ENCODE data around the gene LYRM4. TPM values are rescaled to one million over a fixed set of nuclear protein-coding genes. Genes with fewer than 3 reads are reported as not detected.

LYRM4 gene
- polyA plus RNA-seq, 1 donor from 2014 or later = 29.3 TPM

DNA sequence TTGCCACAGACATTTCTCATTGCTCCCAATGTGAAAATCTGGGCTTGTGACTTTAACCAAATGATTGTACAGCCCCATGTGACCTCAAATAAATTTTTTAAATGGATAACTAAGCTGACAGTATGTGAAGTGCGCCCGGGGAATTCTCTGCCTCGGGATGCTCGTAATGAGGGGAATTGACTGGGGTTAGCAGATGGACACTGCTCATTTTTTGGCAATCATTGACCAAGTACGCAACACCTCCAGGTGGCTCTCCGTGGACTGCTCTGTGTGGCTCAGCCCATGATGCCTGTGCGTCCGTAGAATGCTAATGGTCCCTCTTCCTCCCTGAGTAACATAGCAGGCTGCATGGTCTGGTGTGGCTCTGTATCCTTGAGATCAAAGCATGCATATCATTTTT, 42.9 kb upstream of the LYRM4 start:
- Histone ChIP-seq H3K9ac (ENCODE audit: low read length) (no peak overlapping the region), H3K9me3 (ENCODE audit: low read length) (no peaks in the 10 kb centered on the region), H3K36me3 (ENCODE audit: insufficient read depth, low read length) (peaks cover 4% of the 10 kb centered on the region), H2AFZ (ENCODE audit: low read depth, low read length) (no peak overlapping the region), H3F3A (ENCODE audit: insufficient read depth, low read length, poor library complexity, severe bottlenecking) (peaks cover 3% of the 10 kb centered on the region), H3K9me2 (ENCODE audit: insufficient read depth, low read length) (no peaks in the 10 kb centered on the region), H3K4me2 (ENCODE audit: low read length) (no peak overlapping the region), H3K4me3 (ENCODE audit: low read length) (no peak overlapping the region), H3K79me2 (replicated peaks; ENCODE audit: insufficient read depth, low read length) (no peaks in the 10 kb centered on the region), H3K27me3 (ENCODE audit: insufficient read depth, low read depth, low read length) (no peaks in the 10 kb centered on the region), H3K27ac (ENCODE audit: low read length) (no peak overlapping the region), H4K20me1 (ENCODE audit: insufficient read depth) (no peaks in the 10 kb centered on the region)
- TF ChIP-seq EZH2 (IDR thresholded peaks at IDR 0.05; ENCODE audit: borderline replicate concordance, insufficient read depth, low read length, poor library complexity, severe bottlenecking) = no peak
- TF ChIP-seq, protein P1, sequence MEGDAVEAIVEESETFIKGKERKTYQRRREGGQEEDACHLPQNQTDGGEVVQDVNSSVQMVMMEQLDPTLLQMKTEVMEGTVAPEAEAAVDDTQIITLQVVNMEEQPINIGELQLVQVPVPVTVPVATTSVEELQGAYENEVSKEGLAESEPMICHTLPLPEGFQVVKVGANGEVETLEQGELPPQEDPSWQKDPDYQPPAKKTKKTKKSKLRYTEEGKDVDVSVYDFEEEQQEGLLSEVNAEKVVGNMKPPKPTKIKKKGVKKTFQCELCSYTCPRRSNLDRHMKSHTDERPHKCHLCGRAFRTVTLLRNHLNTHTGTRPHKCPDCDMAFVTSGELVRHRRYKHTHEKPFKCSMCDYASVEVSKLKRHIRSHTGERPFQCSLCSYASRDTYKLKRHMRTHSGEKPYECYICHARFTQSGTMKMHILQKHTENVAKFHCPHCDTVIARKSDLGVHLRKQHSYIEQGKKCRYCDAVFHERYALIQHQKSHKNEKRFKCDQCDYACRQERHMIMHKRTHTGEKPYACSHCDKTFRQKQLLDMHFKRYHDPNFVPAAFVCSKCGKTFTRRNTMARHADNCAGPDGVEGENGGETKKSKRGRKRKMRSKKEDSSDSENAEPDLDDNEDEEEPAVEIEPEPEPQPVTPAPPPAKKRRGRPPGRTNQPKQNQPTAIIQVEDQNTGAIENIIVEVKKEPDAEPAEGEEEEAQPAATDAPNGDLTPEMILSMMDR (IDR thresholded peaks at IDR 0.05; ENCODE audit: poor library complexity, severe bottlenecking) = no peak

DNA sequence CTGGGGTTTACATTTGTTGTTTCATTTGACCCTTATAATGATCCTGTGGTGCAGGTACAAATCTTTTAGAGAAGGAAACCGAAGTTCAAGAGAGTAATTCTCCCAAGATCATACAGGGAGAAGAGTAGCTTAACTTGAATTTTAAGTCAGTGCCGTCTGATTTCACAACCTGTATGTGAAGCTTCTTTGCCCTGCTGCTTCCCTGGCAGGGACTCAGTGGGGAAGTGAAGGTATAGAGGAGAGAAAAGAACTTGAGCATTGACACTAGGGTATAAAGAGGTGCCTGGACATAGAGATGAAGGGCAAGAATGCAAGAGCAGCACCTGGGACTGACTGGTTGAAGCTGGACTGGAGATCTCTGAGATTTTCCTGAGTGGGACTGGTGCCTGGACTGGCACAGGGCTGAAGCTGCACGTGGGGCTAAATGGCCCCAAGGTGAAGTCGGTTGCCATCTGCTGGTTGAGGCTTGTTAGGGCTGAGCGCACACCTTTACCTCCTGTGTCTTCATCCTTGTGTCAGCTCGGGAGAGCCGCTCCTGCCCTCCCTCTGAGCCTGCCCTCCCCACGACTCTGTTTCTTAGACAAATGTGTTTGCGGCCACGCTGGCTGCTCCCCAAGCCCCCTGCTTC, 42.4 kb upstream of the LYRM4 start:
- H3K9me3 ChIP-seq (ENCODE audit: low read length) = no peaks in the 10 kb centered on the region
- no peaks in the 10 kb centered on the region for H3K27me3 ChIP-seq (ENCODE audit: insufficient read depth, low read depth, low read length)
- H3K4me3 ChIP-seq (ENCODE audit: low read length) = no peak overlapping the region
- H3K4me2 ChIP-seq (ENCODE audit: low read length) = no peak overlapping the region
- TF ChIP-seq, protein P1 (IDR thresholded peaks at IDR 0.05; ENCODE audit: poor library complexity, severe bottlenecking) = peak; percentile 30
- TF ChIP-seq RAD21 (conservative IDR thresholded peaks at IDR 0.05) (no peak), EZH2 (IDR thresholded peaks at IDR 0.05; ENCODE audit: borderline replicate concordance, insufficient read depth, low read length, poor library complexity, severe bottlenecking) (no peak)
- TF ChIP-seq, protein P2, sequence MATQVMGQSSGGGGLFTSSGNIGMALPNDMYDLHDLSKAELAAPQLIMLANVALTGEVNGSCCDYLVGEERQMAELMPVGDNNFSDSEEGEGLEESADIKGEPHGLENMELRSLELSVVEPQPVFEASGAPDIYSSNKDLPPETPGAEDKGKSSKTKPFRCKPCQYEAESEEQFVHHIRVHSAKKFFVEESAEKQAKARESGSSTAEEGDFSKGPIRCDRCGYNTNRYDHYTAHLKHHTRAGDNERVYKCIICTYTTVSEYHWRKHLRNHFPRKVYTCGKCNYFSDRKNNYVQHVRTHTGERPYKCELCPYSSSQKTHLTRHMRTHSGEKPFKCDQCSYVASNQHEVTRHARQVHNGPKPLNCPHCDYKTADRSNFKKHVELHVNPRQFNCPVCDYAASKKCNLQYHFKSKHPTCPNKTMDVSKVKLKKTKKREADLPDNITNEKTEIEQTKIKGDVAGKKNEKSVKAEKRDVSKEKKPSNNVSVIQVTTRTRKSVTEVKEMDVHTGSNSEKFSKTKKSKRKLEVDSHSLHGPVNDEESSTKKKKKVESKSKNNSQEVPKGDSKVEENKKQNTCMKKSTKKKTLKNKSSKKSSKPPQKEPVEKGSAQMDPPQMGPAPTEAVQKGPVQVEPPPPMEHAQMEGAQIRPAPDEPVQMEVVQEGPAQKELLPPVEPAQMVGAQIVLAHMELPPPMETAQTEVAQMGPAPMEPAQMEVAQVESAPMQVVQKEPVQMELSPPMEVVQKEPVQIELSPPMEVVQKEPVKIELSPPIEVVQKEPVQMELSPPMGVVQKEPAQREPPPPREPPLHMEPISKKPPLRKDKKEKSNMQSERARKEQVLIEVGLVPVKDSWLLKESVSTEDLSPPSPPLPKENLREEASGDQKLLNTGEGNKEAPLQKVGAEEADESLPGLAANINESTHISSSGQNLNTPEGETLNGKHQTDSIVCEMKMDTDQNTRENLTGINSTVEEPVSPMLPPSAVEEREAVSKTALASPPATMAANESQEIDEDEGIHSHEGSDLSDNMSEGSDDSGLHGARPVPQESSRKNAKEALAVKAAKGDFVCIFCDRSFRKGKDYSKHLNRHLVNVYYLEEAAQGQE (IDR thresholded peaks at IDR 0.05; ENCODE audit: borderline replicate concordance) = no peak
- H3K27ac ChIP-seq (ENCODE audit: low read length) = no peak overlapping the region
- no peaks in the 10 kb centered on the region for H3K79me2 ChIP-seq (replicated peaks; ENCODE audit: insufficient read depth, low read length)
- no peaks in the 10 kb centered on the region for H3K36me3 ChIP-seq (ENCODE audit: insufficient read depth, low read length)
- peaks cover 3% of the 10 kb centered on the region for H3F3A ChIP-seq (ENCODE audit: insufficient read depth, low read length, poor library complexity, severe bottlenecking)
- no peaks in the 10 kb centered on the region for H4K20me1 ChIP-seq (ENCODE audit: insufficient read depth)
- H3K9ac ChIP-seq (ENCODE audit: low read length) = no peak overlapping the region
- no peak overlapping the region for H2AFZ ChIP-seq (ENCODE audit: low read depth, low read length)
- no peaks in the 10 kb centered on the region for H3K9me2 ChIP-seq (ENCODE audit: insufficient read depth, low read length)

Measured in neural cell (in vitro differentiated cells).